GM12878 (cell line): Measurements from ENCODE around the gene TSGA10. TPM values are rescaled to one million over a fixed set of nuclear protein-coding genes. Genes with fewer than 3 reads are reported as not detected.

Source experiments
- ATAC-seq: fragments of 200-7000 bp; cut with Tn5 transposase; 3 replicates; pipeline ENCODE4 v1.9.1; 2020; ENCODE audit warnings: mild to moderate bottlenecking, moderate library complexity
- BruUV-seq: library from RNA; stranded (reverse); fragments of 400-500 nt; replicated peaks from 2 replicates; lab custom pipeline; 2021; lab: Mats Ljungman, UMichigan
- CTCF ChIA-PET: fragments of 300-600 bp; sonication (Branson Sonifier 250); formaldehyde crosslinking; extraction: SDS; loops from one replicate; lab custom pipeline; 2021; ENCODE audit warnings: inconsistent platforms; lab: Yijun Ruan, JAX
- POLR2A ChIA-PET: fragments of 350-600 bp; formaldehyde crosslinking; extraction: SDS; loops from one replicate; lab custom pipeline; 2021; ENCODE audit warnings: inconsistent platforms; lab: Charles Lee
- RAD21 ChIA-PET: fragments of 300-600 bp; sonication (Branson Sonifier 250); formaldehyde crosslinking; loops from one replicate; lab custom pipeline; 2023; ENCODE audit warnings: antibody characterized with exemption; ENCODE audit not compliant: unreplicated experiment; lab: Charles Lee
- SMC1A ChIA-PET: fragments of 300-600 bp; sonication (Branson Sonifier 250); formaldehyde crosslinking; loops from one replicate; lab custom pipeline; 2023; ENCODE audit not compliant: unreplicated experiment, uncharacterized antibody; lab: Charles Lee
- DNase-seq: peaks from one replicate; pipeline ENCODE4 v3.0.0-alpha.2; 2011; ENCODE audit warnings: low read depth, low spot score
- FAIRE-seq: peaks from 3 replicates; lab custom pipeline; 2011; peaks lifted over from hg19 to GRCh38; lab: Jason Lieb, UNC
- H2AFZ ChIP-seq: 2 replicates; pipeline ENCODE4 v1.6.0; 2011; ENCODE audit warnings: low read depth, low read length, control low read depth; ENCODE audit not compliant: control insufficient read depth
- H3K27ac ChIP-seq: 2 replicates; pipeline ENCODE4 v1.5.1; 2011; ENCODE audit warnings: control low read depth; ENCODE audit not compliant: control insufficient read depth, insufficient read depth
- H3K27me3 ChIP-seq, 2 experiments: replicated peaks in 1 of 2; 2 replicates each; pipeline versions ENCODE4 v1.6.0 to v1.6.1; 2011; ENCODE audit warnings: low read length in 1 of 2; ENCODE audit not compliant: control insufficient read depth in 2 of 2, insufficient read depth in 2 of 2
- H3K36me3 ChIP-seq, 2 experiments: 2 replicates each; pipeline ENCODE4 v1.5.1; 2011; ENCODE audit warnings: low read length in 1 of 2; ENCODE audit not compliant: control insufficient read depth in 2 of 2, insufficient read depth in 2 of 2
- H3K4me1 ChIP-seq: 2 replicates; pipeline ENCODE4 v1.6.1; 2011; ENCODE audit warnings: mild to moderate bottlenecking, low read length, moderate library complexity, mixed read lengths; ENCODE audit not compliant: control insufficient read depth, insufficient read depth
- H3K4me2 ChIP-seq: 2 replicates; pipeline ENCODE4 v1.6.0; 2011; ENCODE audit warnings: control low read depth; ENCODE audit not compliant: control insufficient read depth, insufficient read depth
- H3K4me3 ChIP-seq: fragments of 200-600 bp; sonication (generic); 2 replicates; pipeline ENCODE4 v1.5.1; 2016
- H3K79me2 ChIP-seq: 2 replicates; pipeline ENCODE4 v1.6.0; 2011; ENCODE audit warnings: low read length; ENCODE audit not compliant: control insufficient read depth, insufficient read depth
- H3K9ac ChIP-seq: 2 replicates; pipeline ENCODE4 v1.8.0; 2011; ENCODE audit warnings: low read length, control low read depth, mixed read lengths; ENCODE audit not compliant: control insufficient read depth, insufficient read depth
- H3K9me3 ChIP-seq: replicated peaks from 3 replicates; pipeline ENCODE4 v1.5.1; 2011; ENCODE audit warnings: mild to moderate bottlenecking, low read length; ENCODE audit not compliant: control insufficient read depth, insufficient read depth
- H4K20me1 ChIP-seq: 2 replicates; pipeline ENCODE4 v1.6.0; 2011; ENCODE audit not compliant: control insufficient read depth, insufficient read depth
- ATF7 ChIP-seq: fragments of 450-650 bp; IDR thresholded peaks from 2 replicates; pipeline ENCODE4 v1.6.1; 2016; ENCODE audit warnings: low read depth, mild to moderate bottlenecking
- BMI1 ChIP-seq: fragments of 450-650 bp; IDR thresholded peaks from 2 replicates; pipeline ENCODE4 v1.6.1; 2016; ENCODE audit warnings: mild to moderate bottlenecking, moderate library complexity, borderline replicate concordance
- CEBPZ ChIP-seq: fragments of 150-350 bp; IDR thresholded peaks from 2 replicates; pipeline ENCODE4 v1.6.1; 2016; ENCODE audit warnings: low read depth, low read length
- DPF2 ChIP-seq: fragments of 450-650 bp; IDR thresholded peaks from 2 replicates; pipeline ENCODE4 v1.6.1; 2017; ENCODE audit warnings: mild to moderate bottlenecking
- KAT2A ChIP-seq: conservative IDR thresholded peaks from 2 replicates; pipeline ENCODE4 v1.6.1; 2011; ENCODE audit warnings: low read depth, low read length; ENCODE audit not compliant: control insufficient read depth
- NKRF ChIP-seq: fragments of 450-650 bp; conservative IDR thresholded peaks from 2 replicates; pipeline ENCODE4 v1.6.1; 2017; ENCODE audit warnings: mild to moderate bottlenecking, moderate library complexity
- POLR2A ChIP-seq: IDR thresholded peaks from 2 replicates; pipeline ENCODE4 v1.6.1; 2011; ENCODE audit warnings: low read depth, mild to moderate bottlenecking, low read length
- RCOR1 ChIP-seq: conservative IDR thresholded peaks from 2 replicates; pipeline ENCODE4 v1.6.1; 2012; ENCODE audit warnings: low read depth, low read length, improper control_type of control experiment
- SMAD5 ChIP-seq: IDR thresholded peaks from 2 replicates; pipeline ENCODE4 v1.6.1; 2016; ENCODE audit warnings: antibody characterized with exemption, low read depth
- SRF ChIP-seq, 2 experiments: IDR thresholded peaks; 2 replicates each; pipeline ENCODE4 v1.6.1; 2011; ENCODE audit warnings: low read depth in 2 of 2, low read length in 2 of 2, mild to moderate bottlenecking in 1 of 2, moderate library complexity in 1 of 2
- STAT3 ChIP-seq: IDR thresholded peaks from 2 replicates; pipeline ENCODE4 v1.6.1; 2011; ENCODE audit warnings: low read depth, low read length, improper control_type of control experiment
- USF1 ChIP-seq: IDR thresholded peaks from 2 replicates; pipeline ENCODE4 v1.6.1; 2011; ENCODE audit warnings: borderline replicate concordance, low read depth, mild to moderate bottlenecking, moderate library complexity, mixed read lengths, low read length; ENCODE audit not compliant: insufficient read depth; ENCODE audit errors: extremely low read length
- WGBS: methylation state at CpG from one replicate; pipeline ENCODE4 v1.1.6; 2016; ENCODE audit warnings: low lambda C conversion rate; ENCODE audit not compliant: insufficient replicate concordance, insufficient coverage; ENCODE audit errors: missing lambda C conversion rate; 5-methylcytosine and 5-hydroxymethylcytosine counted together
- in situ Hi-C: fragments of 300-500 bp; cut with MboI; formaldehyde crosslinking; loops from 9 replicates; pipeline ENCODE4 v1.14.3; 2018; ENCODE audit warnings: mixed read lengths
- intact Hi-C: fragments of 100-400 bp; cut with micrococcal nuclease; formaldehyde crosslinking; loops from one replicate; pipeline ENCODE4 v1.14.2; 2022; ENCODE audit not compliant: unreplicated experiment
- polyA plus RNA-seq, 11 experiments: library from polyadenylated mRNA; depleted of rRNA in 4 of 11; unstranded in 6 of 11; stranded (reverse) in 5 of 11; fragments of >200 nt; fragmentation: Nextera tagmentation in 4 of 11; fragmentation: Illumina TruSeq in 1 of 11; extraction: Ambion mirVana in 4 of 11; extraction: Trizol in 1 of 11; gene quantifications; 1 replicate in 1 of 11; 2 replicates in 10 of 11; pipeline versions ENCODE4 v1.2.1 to v1.2.3, GENCODE V29; 2011 to 2016; ENCODE audit warnings: inconsistent platforms in 2 of 11, missing spikeins in 2 of 11, low read depth in 1 of 11
- total RNA-seq, 4 experiments: library from RNA; depleted of rRNA in 3 of 4; stranded (reverse); fragments of >200 nt in 3 of 4; fragmentation: Illumina TruSeq in 1 of 4; extraction: Trizol in 1 of 4; gene quantifications; 2 replicates each; pipeline versions ENCODE4 v1.2.1 to v1.2.3, GENCODE V29; 2013 to 2021

The TSGA10 gene
- total and polyA plus RNA-seq, 10 of the 15 experiments (the other 5 are each of a cell fraction or from before 2014, with no cell fraction given): 5.3 to 13.5 (median 8.6) TPM

GRCh38 chr2:99188357-99188756 lies 33.6 kb upstream of the TSGA10 start:
- 96% methylated on average over 3 of the region's 3 CpGs for WGBS
- Histone ChIP-seq H3K4me2 (no peak overlapping the region), H2AFZ (no peak overlapping the region), H3K79me2 (peaks cover 15% of the 10 kb centered on the region), H3K27ac (no peak overlapping the region), H3K9me3 (no peaks in the 10 kb centered on the region), H3K4me1 (no peaks in the 10 kb centered on the region), H3K4me3 (no peak overlapping the region), H3K27me3 (no peaks in the 10 kb centered on the region), H3K9ac (no peak overlapping the region), H4K20me1 (no peaks in the 10 kb centered on the region)
- CTCF ChIA-PET: interaction anchor here (0.7 to 1.2 kb wide), 3 partner anchors 12 to 1046 kb away, joined by 3 to 4 read pairs (median 4); no protein-coding TSS in a partner anchor
- POLR2A ChIA-PET: no interaction called here
- ATAC-seq (no peak), FAIRE-seq (no peak)
- in situ Hi-C loops (loop anchor here (25.0 kb wide), 1 partner anchor 299 kb away; the partner anchor contains the start of gene REV1), intact Hi-C loops (no loop called here)
- RAD21 ChIA-PET: no interaction called here
- BruUV-seq: no TSS peak
- TF ChIP-seq NKRF (no peak), SRF (IDR thresholded peaks at IDR 0.05; ENCODE audit: low read depth in 2 of 2, low read length in 2 of 2) (no peak), DPF2 (no peak)
- TF ChIP-seq, all 136 proteins: peak for 0
- SMC1A ChIA-PET: no interaction called here
- H3K36me3 ChIP-seq: peaks cover 0 to 7% of the 10 kb centered on the region in 2 experiments; a peak in 2 of 4 replicates
- no peak for DNase-seq

- intact Hi-C loops: no loop called here
- Histone ChIP-seq H3K4me2 (no peak overlapping the region), H3K9me3 (no peaks in the 10 kb centered on the region), H3K9ac (no peak overlapping the region), H3K27me3 (no peaks in the 10 kb centered on the region), H3K27ac (no peak overlapping the region), H3K36me3 (peaks cover 0 to 7% of the 10 kb centered on the region in 2 experiments; a peak in 2 of 4 replicates), H3K4me3 (no peak overlapping the region), H4K20me1 (no peaks in the 10 kb centered on the region), H3K79me2 (peaks cover 25% of the 10 kb centered on the region), H2AFZ (no peak overlapping the region), H3K4me1 (no peaks in the 10 kb centered on the region; the same call in 1 of the 2 replicates)
- SMC1A ChIA-PET: no interaction called here
- ATAC-seq (no peak), DNase-seq (no peak), FAIRE-seq (no peak)
- CTCF ChIA-PET: no interaction called here
- POLR2A ChIA-PET: interaction anchor here (0.7 kb wide), 1 partner anchor 19 kb away, joined by 3 read pairs; no protein-coding TSS in a partner anchor
- in situ Hi-C loops: loop anchor here (25.0 kb wide), 1 partner anchor 300 kb away; the partner anchor contains the start of gene REV1
- RAD21 ChIA-PET: no interaction called here
- no TSS peak for BruUV-seq
- TF ChIP-seq POLR2A (no peak), ATF7 (no peak), BMI1 (no peak), CEBPZ (no peak), KAT2A (no peak), RCOR1 (no peak), SMAD5 (no peak), USF1 (no peak), STAT3 (no peak)
Measured at GRCh38 chr2:99187011-99187410, 32.3 kb upstream of the TSGA10 start.
